Measurements from ENCODE around the gene TRIM44.
"Not testable (repeated sequence)": the region's sequence is repeated elsewhere in the genome, so short reads cannot be mapped to it uniquely, and the experiment has no call there.

- TF ChIP-seq POLR2A, EP300 (IDR thresholded peaks at IDR 0.05): not testable (repeated sequence)
- TF ChIP-seq, protein P1, sequence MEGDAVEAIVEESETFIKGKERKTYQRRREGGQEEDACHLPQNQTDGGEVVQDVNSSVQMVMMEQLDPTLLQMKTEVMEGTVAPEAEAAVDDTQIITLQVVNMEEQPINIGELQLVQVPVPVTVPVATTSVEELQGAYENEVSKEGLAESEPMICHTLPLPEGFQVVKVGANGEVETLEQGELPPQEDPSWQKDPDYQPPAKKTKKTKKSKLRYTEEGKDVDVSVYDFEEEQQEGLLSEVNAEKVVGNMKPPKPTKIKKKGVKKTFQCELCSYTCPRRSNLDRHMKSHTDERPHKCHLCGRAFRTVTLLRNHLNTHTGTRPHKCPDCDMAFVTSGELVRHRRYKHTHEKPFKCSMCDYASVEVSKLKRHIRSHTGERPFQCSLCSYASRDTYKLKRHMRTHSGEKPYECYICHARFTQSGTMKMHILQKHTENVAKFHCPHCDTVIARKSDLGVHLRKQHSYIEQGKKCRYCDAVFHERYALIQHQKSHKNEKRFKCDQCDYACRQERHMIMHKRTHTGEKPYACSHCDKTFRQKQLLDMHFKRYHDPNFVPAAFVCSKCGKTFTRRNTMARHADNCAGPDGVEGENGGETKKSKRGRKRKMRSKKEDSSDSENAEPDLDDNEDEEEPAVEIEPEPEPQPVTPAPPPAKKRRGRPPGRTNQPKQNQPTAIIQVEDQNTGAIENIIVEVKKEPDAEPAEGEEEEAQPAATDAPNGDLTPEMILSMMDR (IDR thresholded peaks at IDR 0.05): not testable (repeated sequence)
Observed at GRCh38 chr11:35778943-35779342, 116.4 kb downstream of the TRIM44 start.
